HG02885 (cell line): ENCODE results near the gene SYPL1.
A peak's percentile ranks its signal among the peaks of the same experiment; 100 is the strongest.

Experiments
- ATAC-seq: cut with Tn5 transposase; IDR thresholded peaks from one replicate; pipeline ENCODE4 v1.9.1; 2021; ENCODE audit warnings: mild to moderate bottlenecking; ENCODE audit not compliant: unreplicated experiment, poor library complexity

The SYPL1 gene

GRCh38 chr7:106056513-106057203 is 55.5 kb downstream of the SYPL1 start:
- ATAC-seq, result peak; percentile 57

GRCh38 chr7:106054971-106055532 is 57.1 kb downstream of the SYPL1 start:
- ATAC-seq, result no peak

GRCh38 chr7:106054156-106054910 is 57.8 kb downstream of the SYPL1 start:
- ATAC-seq, result no peak

- no peak for ATAC-seq
Observed at GRCh38 chr7:106053109-106053508, 59.0 kb downstream of the SYPL1 start.

- no peak for ATAC-seq
Observed at GRCh38 chr7:106052681-106053080, 59.4 kb downstream of the SYPL1 start.

- no peak for ATAC-seq
Observed at GRCh38 chr7:106050746-106051117, 61.4 kb downstream of the SYPL1 start.

- no peak for ATAC-seq
Observed at GRCh38 chr7:106050002-106050745, 61.9 kb downstream of the SYPL1 start.

GRCh38 chr7:106049139-106049752 is 62.9 kb downstream of the SYPL1 start:
- no peak for ATAC-seq

- no peak for ATAC-seq
Observed at GRCh38 chr7:106048706-106049020, 63.4 kb downstream of the SYPL1 start.

- no peak for ATAC-seq
Observed at GRCh38 chr7:106047818-106048705, 64.0 kb downstream of the SYPL1 start.

GRCh38 chr7:106047184-106047583 is 64.9 kb downstream of the SYPL1 start:
- no peak for ATAC-seq

- no peak for ATAC-seq
Observed at GRCh38 chr7:106045586-106045985, 66.5 kb downstream of the SYPL1 start.

GRCh38 chr7:106045139-106045538 is 67.0 kb downstream of the SYPL1 start:
- ATAC-seq, result no peak

GRCh38 chr7:106042196-106042611 is 69.9 kb downstream of the SYPL1 start:
- no peak for ATAC-seq

GRCh38 chr7:106041140-106041717 is 70.9 kb downstream of the SYPL1 start:
- ATAC-seq, result peak; percentile 42
